ENCODE results near the gene ANKEF1. TPM values are rescaled to one million over a fixed set of nuclear protein-coding genes. Genes with fewer than 3 reads are reported as not detected.
"Not testable (repeated sequence)": the region's sequence is repeated elsewhere in the genome, so short reads cannot be mapped to it uniquely, and the experiment has no call there.

The ANKEF1 gene
- total and polyA plus RNA-seq, 4 donors: 2.0 to 8.4 (median 5.6) TPM

DNA sequence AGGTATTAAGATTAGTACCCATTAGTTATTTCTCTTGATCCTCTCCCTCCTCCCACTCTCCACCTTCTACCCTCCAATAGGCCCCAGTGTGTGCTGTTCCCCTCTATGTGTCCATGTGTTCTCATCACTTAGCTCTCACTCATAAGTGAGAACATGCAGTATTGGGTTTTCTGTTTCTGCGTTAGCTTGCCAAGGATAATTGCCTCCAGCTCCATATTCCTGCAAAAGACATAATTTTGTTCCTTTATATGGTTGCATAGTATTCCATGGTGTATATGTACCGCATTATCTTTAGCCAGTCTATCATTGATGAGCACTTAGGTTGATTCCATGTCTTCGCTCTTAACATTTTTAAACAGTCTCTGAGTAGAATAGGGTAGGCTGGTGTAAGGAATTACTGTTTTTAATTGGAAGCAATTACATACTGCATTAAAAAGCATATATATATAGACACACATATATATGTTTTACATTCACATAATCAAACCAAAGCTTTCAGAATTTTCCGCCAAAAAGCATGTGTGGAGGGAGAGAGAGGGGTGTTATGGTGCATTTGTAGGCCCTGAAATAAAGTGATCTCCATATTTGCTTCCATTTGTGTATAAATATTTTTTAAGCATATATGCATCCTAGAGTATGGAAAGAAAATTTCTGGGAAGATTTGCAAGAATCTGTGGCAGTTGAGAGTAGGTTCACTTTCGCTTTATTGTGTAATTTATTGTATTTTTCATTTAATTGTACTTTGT, 709 bp upstream of the ANKEF1 start:
- Histone ChIP-seq H3K4me3 (no peak overlapping the region), H3K4me1 (ENCODE audit: control insufficient read depth in 5 of 5, insufficient read depth in 5 of 5, low read length in 5 of 5) (peaks cover 0 to 6% (median 0%) of the 10 kb centered on the region in 5 donors), H3K9me3 (ENCODE audit: control insufficient read depth in 4 of 4, insufficient read depth in 3 of 4, low read length in 3 of 4) (no peaks in the 10 kb centered on the region), H3K27ac (ENCODE audit: low read depth in 1 of 2, low read length in 1 of 2) (no peak overlapping the region), H3K27me3 (ENCODE audit: control insufficient read depth in 3 of 3, insufficient read depth in 3 of 3, low read length in 2 of 3) (no peaks in the 10 kb centered on the region), H3K9ac (ENCODE audit: insufficient read depth in 1 of 2, low read length in 2 of 2) (no peak overlapping the region), H3K36me3 (ENCODE audit: control insufficient read depth in 4 of 4, insufficient read depth in 4 of 4, low read length in 4 of 4) (peaks cover 0 to 2% (median 0%) of the 10 kb centered on the region in 4 donors)
- ATAC-seq (ENCODE audit: insufficient read depth, low FRiP score) (no peak), DNase-seq (peak in 1 of 3 donors; percentile 4)
- TF ChIP-seq CTCF (IDR thresholded peaks at IDR 0.05; ENCODE audit: control extremely low read depth, extremely low read depth): no peak
- 91% methylated on average over 5 of the region's 5 CpGs for WGBS, 2 donors

DNA sequence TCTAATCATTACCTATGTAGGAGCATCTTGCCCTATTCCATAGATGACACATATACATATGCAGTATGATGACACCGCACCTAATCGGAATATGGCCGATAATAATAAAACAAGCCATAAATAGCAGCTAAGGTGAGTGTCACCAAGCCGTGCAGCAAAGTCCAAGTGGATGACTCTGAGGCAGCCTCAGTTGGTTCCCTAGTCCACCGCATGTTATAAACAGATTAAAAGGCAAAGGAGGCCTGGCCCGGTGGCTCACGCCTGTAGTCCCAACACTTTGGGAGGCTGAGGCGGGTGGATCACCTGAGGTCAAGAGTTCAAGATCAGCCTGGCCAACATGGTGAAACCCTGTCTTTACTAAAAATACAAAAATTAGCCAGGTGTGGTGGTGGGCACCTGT, 1.5 kb downstream of the ANKEF1 start:
- H3K9ac ChIP-seq (ENCODE audit: insufficient read depth in 1 of 2, low read length in 2 of 2); H3K4me1 ChIP-seq (ENCODE audit: control insufficient read depth in 5 of 5, insufficient read depth in 5 of 5, low read length in 5 of 5); H3K9me3 ChIP-seq (ENCODE audit: control insufficient read depth in 4 of 4, insufficient read depth in 3 of 4, low read length in 3 of 4); H3K36me3 ChIP-seq (ENCODE audit: control insufficient read depth in 4 of 4, insufficient read depth in 4 of 4, low read length in 4 of 4); H3K4me3 ChIP-seq; ATAC-seq (ENCODE audit: insufficient read depth, low FRiP score); DNase-seq; H3K27ac ChIP-seq (ENCODE audit: low read depth in 1 of 2, low read length in 1 of 2); H3K27me3 ChIP-seq (ENCODE audit: control insufficient read depth in 3 of 3, insufficient read depth in 3 of 3, low read length in 2 of 3): not testable (repeated sequence)
- 97 to 98% methylated on average over 8 of the region's 8 CpGs for WGBS, 2 donors

GRCh38 chr20:10040070-10040975, 5.5 kb downstream of the ANKEF1 start:
- no peak overlapping the region for H3K4me3 ChIP-seq
- H3K36me3 ChIP-seq (ENCODE audit: control insufficient read depth in 4 of 4, insufficient read depth in 4 of 4, low read length in 4 of 4): peaks cover 0 to 2% (median 0%) of the 10 kb centered on the region in 4 donors
- WGBS, 2 donors: 61 to 66% methylated on average over 5 of the region's 5 CpGs
- ATAC-seq (ENCODE audit: insufficient read depth, low FRiP score): peak; percentile 63
- H3K27ac ChIP-seq (ENCODE audit: low read depth in 1 of 2, low read length in 1 of 2): no peak overlapping the region
- no peak for DNase-seq
- no peak overlapping the region for H3K9ac ChIP-seq (ENCODE audit: insufficient read depth in 1 of 2, low read length in 2 of 2)
- H3K9me3 ChIP-seq (ENCODE audit: control insufficient read depth in 4 of 4, insufficient read depth in 3 of 4, low read length in 3 of 4): no peaks in the 10 kb centered on the region
- no peaks in the 10 kb centered on the region for H3K27me3 ChIP-seq (ENCODE audit: control insufficient read depth in 3 of 3, insufficient read depth in 3 of 3, low read length in 2 of 3)
- no peak for TF ChIP-seq CTCF (IDR thresholded peaks at IDR 0.05; ENCODE audit: control extremely low read depth, extremely low read depth)
- H3K4me1 ChIP-seq (ENCODE audit: control insufficient read depth in 5 of 5, insufficient read depth in 5 of 5, low read length in 5 of 5): peaks cover 0 to 3% (median 0%) of the 10 kb centered on the region in 5 donors

- DNase-seq (no peak), ATAC-seq (ENCODE audit: insufficient read depth, low FRiP score) (no peak)
- H3K9ac ChIP-seq (ENCODE audit: insufficient read depth in 1 of 2, low read length in 2 of 2): no peak overlapping the region
- H3K4me1 ChIP-seq (ENCODE audit: control insufficient read depth in 5 of 5, insufficient read depth in 5 of 5, low read length in 5 of 5): peaks cover 0 to 2% (median 0%) of the 10 kb centered on the region in 5 donors
- no peaks in the 10 kb centered on the region for H3K27me3 ChIP-seq (ENCODE audit: control insufficient read depth in 3 of 3, insufficient read depth in 3 of 3, low read length in 2 of 3)
- no peak overlapping the region for H3K27ac ChIP-seq (ENCODE audit: low read depth in 1 of 2, low read length in 1 of 2)
- 75% methylated on average over 3 of the region's 3 CpGs for WGBS, 2 donors
- no peaks in the 10 kb centered on the region for H3K9me3 ChIP-seq (ENCODE audit: control insufficient read depth in 4 of 4, insufficient read depth in 3 of 4, low read length in 3 of 4)
- no peak overlapping the region for H3K4me3 ChIP-seq
- TF ChIP-seq CTCF (IDR thresholded peaks at IDR 0.05; ENCODE audit: control extremely low read depth, extremely low read depth): no peak
- peaks cover 0 to 2% (median 0%) of the 10 kb centered on the region in 4 donors for H3K36me3 ChIP-seq (ENCODE audit: control insufficient read depth in 4 of 4, insufficient read depth in 4 of 4, low read length in 4 of 4)
These were observed 7.3 kb downstream of the ANKEF1 start for GRCh38 chr20:10042086-10042485.
